Neural cell (in vitro differentiated cells): Measurements from ENCODE around the gene ITGB2. TPM values are rescaled to one million over a fixed set of nuclear protein-coding genes. Genes with fewer than 3 reads are reported as not detected.

Source experiments
- H2AFZ ChIP-seq: fragments of 200-600, 300-800 bp; sonication (generic), shearing (Covaris generic); 2 replicates; pipeline ENCODE4 v1.6.0; 2014; ENCODE audit warnings: low read depth, mild to moderate bottlenecking, antibody characterized with exemption, low read length, moderate library complexity
- H3F3A ChIP-seq: fragments of 200-600 bp; shearing (Covaris generic); 2 replicates; pipeline ENCODE4 v1.6.1; 2016; ENCODE audit warnings: mild to moderate bottlenecking, moderate library complexity, mixed read lengths, antibody characterized with exemption, low read length; ENCODE audit not compliant: insufficient read depth, poor library complexity, severe bottlenecking
- H3K27ac ChIP-seq: fragments of 200-600, 300-800 bp; sonication (generic), shearing (Covaris generic); 2 replicates; pipeline ENCODE4 v1.5.1; 2014; ENCODE audit warnings: mild to moderate bottlenecking, low read length, moderate library complexity
- H3K27me3 ChIP-seq: fragments of 300-800, 200-600 bp; sonication (generic), shearing (Covaris generic); 2 replicates; pipeline ENCODE4 v1.6.0; 2014; ENCODE audit warnings: mild to moderate bottlenecking, low read depth, low read length, moderate library complexity; ENCODE audit not compliant: insufficient read depth
- H3K36me3 ChIP-seq: fragments of 300-800, 200-600 bp; sonication (generic), shearing (Covaris generic); 2 replicates; pipeline ENCODE4 v1.5.1; 2014; ENCODE audit warnings: mild to moderate bottlenecking, antibody characterized with exemption, low read length, moderate library complexity; ENCODE audit not compliant: insufficient read depth
- H3K4me2 ChIP-seq: fragments of 300-800, 200-600 bp; sonication (generic), shearing (Covaris generic); 2 replicates; pipeline ENCODE4 v1.6.0; 2014; ENCODE audit warnings: mild to moderate bottlenecking, low read length
- H3K4me3 ChIP-seq: fragments of 300-800, 200-600 bp; sonication (generic), shearing (Covaris generic); 2 replicates; pipeline ENCODE4 v1.5.1; 2014; ENCODE audit warnings: mild to moderate bottlenecking, low read length, moderate library complexity
- H3K79me2 ChIP-seq: fragments of 200-600 bp; shearing (Covaris generic); replicated peaks from 2 replicates; pipeline ENCODE4 v1.6.0; 2014; ENCODE audit warnings: mild to moderate bottlenecking, low read length, moderate library complexity; ENCODE audit not compliant: insufficient read depth
- H3K9ac ChIP-seq: fragments of 300-800, 200-600 bp; sonication (generic), shearing (Covaris generic); 2 replicates; pipeline ENCODE4 v1.6.1; 2016; ENCODE audit warnings: mild to moderate bottlenecking, low read length, mixed read lengths
- H3K9me2 ChIP-seq: fragments of 200-600 bp; shearing (Covaris generic); 2 replicates; pipeline ENCODE4 v1.6.1; 2016; ENCODE audit warnings: mild to moderate bottlenecking, low read length, mixed read lengths; ENCODE audit not compliant: insufficient read depth
- H3K9me3 ChIP-seq: fragments of 200-600, 300-800 bp; sonication (generic), shearing (Covaris generic); 2 replicates; pipeline ENCODE4 v1.6.1; 2016; ENCODE audit warnings: mild to moderate bottlenecking, mixed run types, low read length, moderate library complexity, mixed read lengths
- H4K20me1 ChIP-seq: fragments of 200-600 bp; shearing (Covaris generic); 2 replicates; pipeline ENCODE4 v1.6.1; 2016; ENCODE audit warnings: mild to moderate bottlenecking, mixed run types; ENCODE audit not compliant: insufficient read depth
- EP300 ChIP-seq: fragments of 450-650 bp; conservative IDR thresholded peaks from 2 replicates; pipeline ENCODE4 v1.6.1; 2014; ENCODE audit warnings: antibody characterized with exemption, mild to moderate bottlenecking, moderate library complexity; ENCODE audit not compliant: poor library complexity, severe bottlenecking
- EZH2 ChIP-seq: fragments of 200-600, 300-800 bp; shearing (Covaris generic), sonication (generic); IDR thresholded peaks from 2 replicates; pipeline ENCODE4 v1.6.1; 2014; ENCODE audit warnings: antibody characterized with exemption, low read length, borderline replicate concordance, mild to moderate bottlenecking; ENCODE audit not compliant: insufficient read depth, poor library complexity, severe bottlenecking
- MXI1 ChIP-seq: fragments of 450-650 bp; conservative IDR thresholded peaks from 2 replicates; pipeline ENCODE4 v1.6.1; 2014; ENCODE audit warnings: antibody characterized with exemption, mild to moderate bottlenecking; ENCODE audit not compliant: poor library complexity, severe bottlenecking
- POLR2AphosphoS5 ChIP-seq: IDR thresholded peaks from 2 replicates; pipeline ENCODE4 v1.6.1; 2012
- RAD21 ChIP-seq: fragments of 450-650 bp; conservative IDR thresholded peaks from 2 replicates; pipeline ENCODE4 v1.6.1; 2014; ENCODE audit warnings: antibody characterized with exemption, mild to moderate bottlenecking, moderate library complexity
- SMC3 ChIP-seq: fragments of 450-650 bp; conservative IDR thresholded peaks from 2 replicates; pipeline ENCODE4 v1.6.1; 2014; ENCODE audit warnings: antibody characterized with exemption, mild to moderate bottlenecking, moderate library complexity; ENCODE audit not compliant: poor library complexity
- TAF1 ChIP-seq: IDR thresholded peaks from 2 replicates; pipeline ENCODE4 v1.6.1; 2012; ENCODE audit warnings: low read depth
- polyA plus RNA-seq: library from polyadenylated mRNA; depleted of rRNA; stranded (reverse); fragments of >200 nt; gene quantifications from 2 replicates; pipeline ENCODE4 v1.2.3, GENCODE V29; 2014
- TF ChIP-seq, protein P1 (sequence below): IDR thresholded peaks from 2 replicates; pipeline ENCODE4 v1.6.1; 2012; ENCODE audit warnings: borderline replicate concordance
- TF ChIP-seq, protein P2 (sequence below): fragments of 450-650 bp; IDR thresholded peaks from 2 replicates; pipeline ENCODE4 v1.5.1; 2014; ENCODE audit warnings: antibody characterized with exemption, mild to moderate bottlenecking, moderate library complexity; ENCODE audit not compliant: poor library complexity, severe bottlenecking

Gene ITGB2
- polyA plus RNA-seq, 1 donor from 2014 or later: not detected

DNA sequence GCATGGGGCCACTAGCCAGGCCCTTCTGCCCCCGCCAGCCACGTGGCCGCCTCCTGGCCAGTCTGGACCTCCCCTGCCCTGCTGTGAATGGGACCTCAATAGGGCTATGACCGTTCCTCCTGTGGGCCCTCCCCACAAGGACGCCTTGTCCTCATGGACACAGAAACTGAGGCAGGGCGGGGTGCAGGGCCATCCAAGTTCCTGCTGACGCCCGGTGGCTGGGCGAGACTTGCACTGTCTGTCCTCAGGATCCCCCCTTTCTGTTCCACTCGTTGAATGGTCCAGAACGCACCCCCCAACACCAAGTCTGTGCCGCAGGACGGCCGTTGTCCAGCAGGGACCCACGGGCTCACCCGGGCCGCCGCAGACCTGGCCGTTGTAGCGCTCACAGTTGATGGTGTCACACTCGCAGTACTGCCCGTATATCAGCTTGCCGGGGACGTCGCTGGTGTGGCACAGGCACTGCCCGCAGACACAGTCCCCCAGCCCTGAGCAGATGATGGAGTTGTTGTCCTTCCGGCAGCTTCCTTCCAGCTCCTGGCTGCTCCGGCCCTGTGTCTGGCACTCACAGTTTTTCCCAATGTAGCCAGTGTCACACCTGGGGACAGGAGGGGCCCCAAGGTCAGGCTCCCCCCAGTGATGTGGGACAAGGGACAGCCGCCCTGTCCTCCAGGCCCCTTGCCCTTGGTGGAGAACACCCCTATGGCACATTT lies 30.9 kb downstream of the ITGB2 start:
- Histone ChIP-seq H4K20me1 (no peaks in the 10 kb centered on the region), H3K27ac (no peak overlapping the region), H3F3A (no peaks in the 10 kb centered on the region), H3K4me3 (no peak overlapping the region), H3K9me3 (no peaks in the 10 kb centered on the region), H2AFZ (no peak overlapping the region), H3K27me3 (no peaks in the 10 kb centered on the region), H3K4me2 (no peak overlapping the region), H3K9me2 (no peaks in the 10 kb centered on the region), H3K79me2 (no peaks in the 10 kb centered on the region), H3K36me3 (no peaks in the 10 kb centered on the region), H3K9ac (no peak overlapping the region)
- TF ChIP-seq EZH2 (no peak), MXI1 (no peak), TAF1 (no peak), EP300 (no peak), SMC3 (no peak), RAD21 (no peak), POLR2AphosphoS5 (no peak)
- TF ChIP-seq, protein P1, sequence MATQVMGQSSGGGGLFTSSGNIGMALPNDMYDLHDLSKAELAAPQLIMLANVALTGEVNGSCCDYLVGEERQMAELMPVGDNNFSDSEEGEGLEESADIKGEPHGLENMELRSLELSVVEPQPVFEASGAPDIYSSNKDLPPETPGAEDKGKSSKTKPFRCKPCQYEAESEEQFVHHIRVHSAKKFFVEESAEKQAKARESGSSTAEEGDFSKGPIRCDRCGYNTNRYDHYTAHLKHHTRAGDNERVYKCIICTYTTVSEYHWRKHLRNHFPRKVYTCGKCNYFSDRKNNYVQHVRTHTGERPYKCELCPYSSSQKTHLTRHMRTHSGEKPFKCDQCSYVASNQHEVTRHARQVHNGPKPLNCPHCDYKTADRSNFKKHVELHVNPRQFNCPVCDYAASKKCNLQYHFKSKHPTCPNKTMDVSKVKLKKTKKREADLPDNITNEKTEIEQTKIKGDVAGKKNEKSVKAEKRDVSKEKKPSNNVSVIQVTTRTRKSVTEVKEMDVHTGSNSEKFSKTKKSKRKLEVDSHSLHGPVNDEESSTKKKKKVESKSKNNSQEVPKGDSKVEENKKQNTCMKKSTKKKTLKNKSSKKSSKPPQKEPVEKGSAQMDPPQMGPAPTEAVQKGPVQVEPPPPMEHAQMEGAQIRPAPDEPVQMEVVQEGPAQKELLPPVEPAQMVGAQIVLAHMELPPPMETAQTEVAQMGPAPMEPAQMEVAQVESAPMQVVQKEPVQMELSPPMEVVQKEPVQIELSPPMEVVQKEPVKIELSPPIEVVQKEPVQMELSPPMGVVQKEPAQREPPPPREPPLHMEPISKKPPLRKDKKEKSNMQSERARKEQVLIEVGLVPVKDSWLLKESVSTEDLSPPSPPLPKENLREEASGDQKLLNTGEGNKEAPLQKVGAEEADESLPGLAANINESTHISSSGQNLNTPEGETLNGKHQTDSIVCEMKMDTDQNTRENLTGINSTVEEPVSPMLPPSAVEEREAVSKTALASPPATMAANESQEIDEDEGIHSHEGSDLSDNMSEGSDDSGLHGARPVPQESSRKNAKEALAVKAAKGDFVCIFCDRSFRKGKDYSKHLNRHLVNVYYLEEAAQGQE: no peak
- TF ChIP-seq, protein P2, sequence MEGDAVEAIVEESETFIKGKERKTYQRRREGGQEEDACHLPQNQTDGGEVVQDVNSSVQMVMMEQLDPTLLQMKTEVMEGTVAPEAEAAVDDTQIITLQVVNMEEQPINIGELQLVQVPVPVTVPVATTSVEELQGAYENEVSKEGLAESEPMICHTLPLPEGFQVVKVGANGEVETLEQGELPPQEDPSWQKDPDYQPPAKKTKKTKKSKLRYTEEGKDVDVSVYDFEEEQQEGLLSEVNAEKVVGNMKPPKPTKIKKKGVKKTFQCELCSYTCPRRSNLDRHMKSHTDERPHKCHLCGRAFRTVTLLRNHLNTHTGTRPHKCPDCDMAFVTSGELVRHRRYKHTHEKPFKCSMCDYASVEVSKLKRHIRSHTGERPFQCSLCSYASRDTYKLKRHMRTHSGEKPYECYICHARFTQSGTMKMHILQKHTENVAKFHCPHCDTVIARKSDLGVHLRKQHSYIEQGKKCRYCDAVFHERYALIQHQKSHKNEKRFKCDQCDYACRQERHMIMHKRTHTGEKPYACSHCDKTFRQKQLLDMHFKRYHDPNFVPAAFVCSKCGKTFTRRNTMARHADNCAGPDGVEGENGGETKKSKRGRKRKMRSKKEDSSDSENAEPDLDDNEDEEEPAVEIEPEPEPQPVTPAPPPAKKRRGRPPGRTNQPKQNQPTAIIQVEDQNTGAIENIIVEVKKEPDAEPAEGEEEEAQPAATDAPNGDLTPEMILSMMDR: no peak

DNA sequence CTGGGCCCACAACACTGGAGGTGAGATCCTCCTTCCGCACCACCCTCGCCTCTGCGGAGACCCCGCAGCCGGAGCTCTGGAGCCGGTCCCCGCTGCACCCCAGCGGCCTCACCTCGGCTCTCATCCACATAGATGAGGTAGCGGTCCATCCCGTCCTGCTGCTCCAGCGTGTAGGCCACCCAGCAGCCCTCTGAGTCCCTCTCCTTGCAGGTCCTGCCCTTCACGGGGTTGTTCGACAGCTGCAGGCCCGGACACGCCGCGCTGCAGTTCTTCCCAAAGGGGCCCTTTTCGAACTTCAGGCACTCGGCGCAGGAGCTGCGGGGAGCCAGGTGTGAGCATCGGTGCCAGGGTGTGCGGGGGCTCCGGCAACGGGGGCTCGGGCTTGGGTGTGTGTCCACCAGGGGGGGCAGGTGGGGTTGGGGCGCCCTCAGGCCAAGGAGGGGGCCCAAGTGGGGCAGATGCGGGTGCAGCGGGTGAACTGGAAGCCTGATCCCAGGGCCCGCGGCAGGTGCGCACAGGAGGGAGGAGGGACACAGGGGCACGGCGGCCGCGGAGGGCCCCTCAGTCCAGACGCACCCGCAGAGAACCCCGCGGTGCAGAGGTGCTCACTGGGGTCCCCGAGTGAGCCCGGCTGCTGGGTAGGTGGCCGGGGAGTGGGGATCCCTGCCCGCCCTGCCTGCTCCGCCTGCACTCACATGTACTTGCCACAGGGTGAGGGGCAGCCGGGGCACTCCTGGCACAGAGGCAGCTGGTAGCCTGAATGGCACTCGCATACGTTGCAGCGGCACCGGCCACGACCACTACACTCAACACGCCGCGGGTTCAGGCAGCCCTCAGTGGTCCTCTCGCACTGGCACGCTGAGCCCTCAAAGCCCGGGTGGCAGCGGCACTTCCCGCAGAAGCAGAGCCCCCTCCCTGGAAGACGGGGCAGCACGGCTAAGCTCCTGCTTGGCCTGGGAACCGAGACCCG lies 31.8 kb downstream of the ITGB2 start:
- no peaks in the 10 kb centered on the region for H3F3A ChIP-seq
- no peak overlapping the region for H3K27ac ChIP-seq
- no peaks in the 10 kb centered on the region for H3K27me3 ChIP-seq
- H2AFZ ChIP-seq: no peak overlapping the region
- H4K20me1 ChIP-seq: no peaks in the 10 kb centered on the region
- no peaks in the 10 kb centered on the region for H3K9me3 ChIP-seq
- H3K4me2 ChIP-seq: no peak overlapping the region
- TF ChIP-seq, protein P2: no peak
- no peak for TF ChIP-seq POLR2AphosphoS5
- no peak for TF ChIP-seq EZH2
- TF ChIP-seq RAD21: no peak
- TF ChIP-seq SMC3: no peak
- TF ChIP-seq EP300: no peak
- TF ChIP-seq TAF1: no peak
- no peak for TF ChIP-seq MXI1
- TF ChIP-seq, protein P1: no peak
- no peaks in the 10 kb centered on the region for H3K36me3 ChIP-seq
- no peak overlapping the region for H3K9ac ChIP-seq
- no peaks in the 10 kb centered on the region for H3K79me2 ChIP-seq
- H3K9me2 ChIP-seq: no peaks in the 10 kb centered on the region
- no peak overlapping the region for H3K4me3 ChIP-seq
